ENCODE measurements around the gene CYP4F8.

GRCh38 chr19:15666883-15667282 lies 51.9 kb downstream of the CYP4F8 start:
- TF ChIP-seq SP1 (IDR thresholded peaks at IDR 0.05) (no peak), HNF4G (IDR thresholded peaks at IDR 0.05) (no peak), RXRA (IDR thresholded peaks at IDR 0.05) (no peak), CTCF (IDR thresholded peaks at IDR 0.05; ENCODE audit: low read depth, low read length, missing input control) (no peak), TAF1 (conservative IDR thresholded peaks at IDR 0.05) (no peak), HNF4A (conservative IDR thresholded peaks at IDR 0.05) (no peak), JUND (IDR thresholded peaks at IDR 0.05) (no peak), FOXA1 (IDR thresholded peaks at IDR 0.05) (no peak)
- TF ChIP-seq, protein P1, sequence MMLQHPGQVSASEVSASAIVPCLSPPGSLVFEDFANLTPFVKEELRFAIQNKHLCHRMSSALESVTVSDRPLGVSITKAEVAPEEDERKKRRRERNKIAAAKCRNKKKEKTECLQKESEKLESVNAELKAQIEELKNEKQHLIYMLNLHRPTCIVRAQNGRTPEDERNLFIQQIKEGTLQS (IDR thresholded peaks at IDR 0.05), result no peak

Data from liver (tissue), 3 donors.